Measurements from ENCODE around the gene GMIP. TPM values are rescaled to one million over a fixed set of nuclear protein-coding genes. Genes with fewer than 3 reads are reported as not detected.
"Not testable (repeated sequence)": the region's sequence is repeated elsewhere in the genome, so short reads cannot be mapped to it uniquely, and the experiment has no call there.

Gene GMIP, protein sequence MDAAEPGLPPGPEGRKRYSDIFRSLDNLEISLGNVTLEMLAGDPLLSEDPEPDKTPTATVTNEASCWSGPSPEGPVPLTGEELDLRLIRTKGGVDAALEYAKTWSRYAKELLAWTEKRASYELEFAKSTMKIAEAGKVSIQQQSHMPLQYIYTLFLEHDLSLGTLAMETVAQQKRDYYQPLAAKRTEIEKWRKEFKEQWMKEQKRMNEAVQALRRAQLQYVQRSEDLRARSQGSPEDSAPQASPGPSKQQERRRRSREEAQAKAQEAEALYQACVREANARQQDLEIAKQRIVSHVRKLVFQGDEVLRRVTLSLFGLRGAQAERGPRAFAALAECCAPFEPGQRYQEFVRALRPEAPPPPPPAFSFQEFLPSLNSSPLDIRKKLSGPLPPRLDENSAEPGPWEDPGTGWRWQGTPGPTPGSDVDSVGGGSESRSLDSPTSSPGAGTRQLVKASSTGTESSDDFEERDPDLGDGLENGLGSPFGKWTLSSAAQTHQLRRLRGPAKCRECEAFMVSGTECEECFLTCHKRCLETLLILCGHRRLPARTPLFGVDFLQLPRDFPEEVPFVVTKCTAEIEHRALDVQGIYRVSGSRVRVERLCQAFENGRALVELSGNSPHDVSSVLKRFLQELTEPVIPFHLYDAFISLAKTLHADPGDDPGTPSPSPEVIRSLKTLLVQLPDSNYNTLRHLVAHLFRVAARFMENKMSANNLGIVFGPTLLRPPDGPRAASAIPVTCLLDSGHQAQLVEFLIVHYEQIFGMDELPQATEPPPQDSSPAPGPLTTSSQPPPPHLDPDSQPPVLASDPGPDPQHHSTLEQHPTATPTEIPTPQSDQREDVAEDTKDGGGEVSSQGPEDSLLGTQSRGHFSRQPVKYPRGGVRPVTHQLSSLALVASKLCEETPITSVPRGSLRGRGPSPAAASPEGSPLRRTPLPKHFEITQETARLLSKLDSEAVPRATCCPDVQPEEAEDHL
- total RNA-seq (2014; rRNA removed) = 6.3 and 11.1 TPM in 2 replicates
- Bru-seq, nascent RNA = percentile 51 among the genes with signal in this experiment
- BruChase-seq, experiment 1, labeled RNA remaining after a 6-hour chase = percentile 59 among the genes with signal in this experiment
- percentile 52 among the genes with signal in this experiment for BruChase-seq, experiment 2, labeled RNA remaining after a 2-hour chase
- long read RNA-seq, transcript GMIP-201 (21 exons, 3,538 nt) = major isoform, 8 of 23 reads
- long read RNA-seq, partial matches to known transcripts = 6 of 23 reads
- long read RNA-seq, other reads (novel, unspliced or antisense) = 9 of 23 reads

DNA sequence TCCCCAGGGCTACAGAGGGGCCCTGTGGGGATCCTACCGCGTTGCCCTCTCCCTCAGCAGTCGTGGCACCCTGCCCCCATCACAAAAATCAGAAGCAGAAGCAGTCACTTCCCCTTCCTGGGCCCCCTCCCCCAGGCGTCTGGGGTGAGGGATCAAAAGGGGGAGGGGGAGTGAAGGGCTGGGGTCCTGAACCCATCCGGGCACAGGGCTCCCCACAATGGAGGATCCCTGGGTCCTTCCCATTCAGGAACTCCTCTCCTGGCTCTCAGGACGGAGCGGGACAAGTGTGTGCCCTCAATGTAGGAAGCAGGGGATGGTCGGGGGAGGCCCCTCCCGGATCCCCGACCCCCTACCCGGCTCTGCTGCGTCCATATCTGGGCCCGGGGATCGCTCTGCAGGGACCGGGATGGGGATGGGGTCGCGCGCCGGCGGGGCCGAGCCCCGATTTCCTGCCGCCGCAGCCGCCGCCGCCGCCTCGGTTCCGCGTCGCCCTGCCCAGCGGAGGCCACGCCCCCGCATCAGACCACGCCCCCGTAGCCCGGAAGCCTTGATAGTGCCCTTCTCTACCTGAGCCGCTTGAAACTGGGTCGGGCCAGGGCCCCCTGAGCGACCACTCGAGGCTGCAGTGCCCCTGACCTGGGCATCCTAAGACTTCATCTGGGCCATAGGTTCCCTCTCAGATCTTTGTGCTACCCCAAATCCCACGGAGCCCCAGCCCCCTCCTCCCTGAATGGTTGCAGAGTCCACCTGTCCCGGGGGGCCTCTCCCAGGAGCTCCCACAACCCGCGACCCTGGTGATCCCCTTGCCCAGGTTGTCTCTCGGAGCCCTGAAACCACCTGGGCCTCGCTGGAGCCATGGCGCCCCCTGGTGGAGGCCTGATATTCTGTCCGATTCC is at the start of gene GMIP:
Gene GMIP, minus strand, starts transcription at position 500 of the 896 bp plus-strand sequence. Its CDS starts 128 bp downstream, at position 372.
- no peak for TF ChIP-seq EZH2phosphoT487 (IDR thresholded peaks at IDR 0.05; ENCODE audit: borderline replicate concordance, low read length)
- TF ChIP-seq EZH2 (IDR thresholded peaks at IDR 0.05; ENCODE audit: low read length, unreplicated experiment) = no peak
- TF ChIP-seq, protein P1, sequence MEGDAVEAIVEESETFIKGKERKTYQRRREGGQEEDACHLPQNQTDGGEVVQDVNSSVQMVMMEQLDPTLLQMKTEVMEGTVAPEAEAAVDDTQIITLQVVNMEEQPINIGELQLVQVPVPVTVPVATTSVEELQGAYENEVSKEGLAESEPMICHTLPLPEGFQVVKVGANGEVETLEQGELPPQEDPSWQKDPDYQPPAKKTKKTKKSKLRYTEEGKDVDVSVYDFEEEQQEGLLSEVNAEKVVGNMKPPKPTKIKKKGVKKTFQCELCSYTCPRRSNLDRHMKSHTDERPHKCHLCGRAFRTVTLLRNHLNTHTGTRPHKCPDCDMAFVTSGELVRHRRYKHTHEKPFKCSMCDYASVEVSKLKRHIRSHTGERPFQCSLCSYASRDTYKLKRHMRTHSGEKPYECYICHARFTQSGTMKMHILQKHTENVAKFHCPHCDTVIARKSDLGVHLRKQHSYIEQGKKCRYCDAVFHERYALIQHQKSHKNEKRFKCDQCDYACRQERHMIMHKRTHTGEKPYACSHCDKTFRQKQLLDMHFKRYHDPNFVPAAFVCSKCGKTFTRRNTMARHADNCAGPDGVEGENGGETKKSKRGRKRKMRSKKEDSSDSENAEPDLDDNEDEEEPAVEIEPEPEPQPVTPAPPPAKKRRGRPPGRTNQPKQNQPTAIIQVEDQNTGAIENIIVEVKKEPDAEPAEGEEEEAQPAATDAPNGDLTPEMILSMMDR (conservative IDR thresholded peaks at IDR 0.05; ENCODE audit: low read depth, low read length) = peak; percentile 96
- no peaks in the 10 kb centered on the region for H3F3A ChIP-seq (ENCODE audit: low read length, unreplicated experiment)
- H3K36me3 ChIP-seq (ENCODE audit: low read depth, low read length) = peaks cover 10% of the 10 kb centered on the region; the same call in 1 of the 2 replicates
- 0 out of 2 replicates have a peak, but pooled peaks cover 6% of the 10 kb centered on the region for H3K79me2 ChIP-seq (ENCODE audit: low read length)
- no peaks in the 10 kb centered on the region for H4K20me1 ChIP-seq (ENCODE audit: low read length)
- no peaks in the 10 kb centered on the region for H3K9me3 ChIP-seq (ENCODE audit: low read length)
- no peaks in the 10 kb centered on the region for H3K9me2 ChIP-seq (replicated peaks; ENCODE audit: low read length)
- peak within 1 kb of the TSS; percentile 94 for H3K4me2 ChIP-seq (ENCODE audit: low read length)
- peak within 1 kb of the TSS; percentile 92 for H2AFZ ChIP-seq (ENCODE audit: low read length)
- ATAC-seq (peak; percentile 86), DNase-seq (peak; percentile 68)
- ChIA-PET POLR2A (ENCODE audit: unreplicated experiment) (no interaction called here), CTCF (interaction anchor here (0.7 kb wide), 1 partner anchor 109 kb away, joined by 3 read pairs; no protein-coding TSS in a partner anchor)
- peaks cover 3% of the 10 kb centered on the region; the same call in 1 of the 2 replicates for H3K4me1 ChIP-seq (ENCODE audit: insufficient read depth, low read length)
- no TSS peak for BruUV-seq (replicated peaks)
- H3K9ac ChIP-seq (ENCODE audit: low read length) = peak within 1 kb of the TSS; percentile 77
- no peaks in the 10 kb centered on the region for H3K27me3 ChIP-seq (ENCODE audit: low read length)
- intact Hi-C loops (cut with micrococcal nuclease) = loop anchor here (1.0 to 5.0 kb wide), 2 partner anchors 91 to 111 kb away; no protein-coding TSS in a partner anchor
- H3K27ac ChIP-seq (ENCODE audit: low read length) = peak within 1 kb of the TSS; percentile 56
- peak within 1 kb of the TSS; percentile 91 for H3K4me3 ChIP-seq (ENCODE audit: low read length)

DNA sequence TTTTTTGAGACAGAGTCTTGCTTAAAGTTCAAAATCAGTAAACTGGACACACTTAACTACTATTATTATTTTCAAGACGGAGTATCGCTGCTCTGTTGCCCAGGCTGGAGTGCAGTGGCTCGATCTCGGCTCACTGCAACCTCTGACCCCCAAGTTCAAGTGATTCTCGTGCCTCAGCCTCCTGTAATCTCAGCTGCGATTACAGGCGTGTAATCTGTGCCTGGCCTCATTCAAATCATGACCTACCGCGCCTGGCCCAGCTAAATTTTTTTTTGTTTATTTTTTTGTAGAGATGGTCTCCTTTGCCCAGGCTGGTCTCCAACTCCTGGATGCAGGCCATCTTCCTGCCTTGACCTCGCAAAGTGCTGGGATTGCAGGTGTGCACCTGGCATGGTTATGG is 48.2 kb upstream of the GMIP start:
- Histone ChIP-seq H3K36me3 (ENCODE audit: low read depth, low read length) (no peaks in the 10 kb centered on the region), H3K27ac (ENCODE audit: low read length) (no peak overlapping the region), H3K9ac (ENCODE audit: low read length) (no peak overlapping the region), H3K9me2 (replicated peaks; ENCODE audit: low read length) (no peaks in the 10 kb centered on the region), H3K79me2 (ENCODE audit: low read length) (no peaks in the 10 kb centered on the region), H3K4me1 (ENCODE audit: insufficient read depth, low read length) (no peaks in the 10 kb centered on the region), H2AFZ (ENCODE audit: low read length) (no peak overlapping the region), H3F3A (ENCODE audit: low read length, unreplicated experiment) (no peaks in the 10 kb centered on the region), H3K4me2 (ENCODE audit: low read length) (no peak overlapping the region), H3K9me3 (ENCODE audit: low read length) (0 out of 2 replicates have a peak, but pooled peaks cover 7% of the 10 kb centered on the region), H4K20me1 (ENCODE audit: low read length) (no peaks in the 10 kb centered on the region), H3K4me3 (ENCODE audit: low read length) (no peak overlapping the region), H3K27me3 (ENCODE audit: low read length) (no peaks in the 10 kb centered on the region)
- intact Hi-C loops (cut with micrococcal nuclease) = no loop called here
- ChIA-PET POLR2A (ENCODE audit: unreplicated experiment) (no interaction called here), CTCF (no interaction called here)
- ATAC-seq = no peak
- TF ChIP-seq EZH2phosphoT487 (IDR thresholded peaks at IDR 0.05; ENCODE audit: borderline replicate concordance, low read length) (no peak), EZH2 (IDR thresholded peaks at IDR 0.05; ENCODE audit: low read length, unreplicated experiment) (no peak)
- TF ChIP-seq, protein P1 (conservative IDR thresholded peaks at IDR 0.05; ENCODE audit: low read depth, low read length) = no peak
- BruUV-seq (replicated peaks) = no TSS peak
- DNase-seq = no peak

DNA sequence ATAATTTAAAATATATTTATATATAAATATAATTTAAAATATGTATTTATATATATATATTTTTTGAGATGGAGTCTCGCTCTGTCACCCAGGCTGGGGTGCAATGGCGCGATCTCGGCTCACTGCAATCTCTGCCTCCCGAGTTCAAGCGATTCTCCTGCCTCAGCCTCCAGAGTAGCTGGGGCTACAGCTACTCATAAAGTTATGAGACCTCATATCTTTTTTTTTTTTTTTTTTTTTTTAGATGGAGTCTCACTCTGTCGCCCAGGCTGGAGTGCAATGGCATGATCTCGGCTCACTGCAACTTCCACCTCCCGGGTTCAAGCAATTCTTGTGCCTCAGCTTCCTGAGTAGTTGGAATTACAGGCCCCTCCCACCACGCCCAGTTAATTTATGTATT is 45.6 kb upstream of the GMIP start:
- DNase-seq; H4K20me1 ChIP-seq (ENCODE audit: low read length); intact Hi-C loops (cut with micrococcal nuclease); H3K4me3 ChIP-seq (ENCODE audit: low read length); H3K27ac ChIP-seq (ENCODE audit: low read length); H2AFZ ChIP-seq (ENCODE audit: low read length); BruUV-seq (replicated peaks); H3K4me2 ChIP-seq (ENCODE audit: low read length); H3K9ac ChIP-seq (ENCODE audit: low read length); ATAC-seq; H3K4me1 ChIP-seq (ENCODE audit: insufficient read depth, low read length); H3F3A ChIP-seq (ENCODE audit: low read length, unreplicated experiment); CTCF ChIA-PET; H3K36me3 ChIP-seq (ENCODE audit: low read depth, low read length); H3K79me2 ChIP-seq (ENCODE audit: low read length); POLR2A ChIA-PET (ENCODE audit: unreplicated experiment); H3K9me2 ChIP-seq (replicated peaks; ENCODE audit: low read length); H3K27me3 ChIP-seq (ENCODE audit: low read length): not testable (repeated sequence)
- peaks cover 11% of the 10 kb centered on the region; the same call in 1 of the 2 replicates for H3K9me3 ChIP-seq (ENCODE audit: low read length)

All from PC-3 (cell line).